Left renal cortex interstitium (tissue), 4 donors: Measurements from ENCODE around the gene MTR. TPM values are rescaled to one million over a fixed set of nuclear protein-coding genes. Genes with fewer than 3 reads are reported as not detected.

Experiments used
- DNase-seq, 4 donors: peaks; one replicate each; pipeline ENCODE4 v3.0.0-alpha.2; 2013; ENCODE audit warnings: low read depth in 4 of 4, low spot score in 2 of 4, missing footprints in 1 of 4
- polyA plus RNA-seq, 4 donors: library from polyadenylated mRNA; unstranded; fragments of 120-200 nt; gene quantifications; one replicate each; pipeline ENCODE4 v1.2.1, GENCODE V29; 2013; ENCODE audit not compliant: insufficient read length in 4 of 4

Gene MTR
- polyA plus RNA-seq, 4 donors, result 27.7 to 43.5 (median 37.6) TPM

- no peak for DNase-seq
Measured at GRCh38 chr1:236773919-236774318, 21.2 kb upstream of the MTR start.

GRCh38 chr1:236774926-236775325, 20.2 kb upstream of the MTR start:
- no peak for DNase-seq

GRCh38 chr1:236779312-236779711, 15.8 kb upstream of the MTR start:
- DNase-seq, result no peak

- DNase-seq, result no peak
Measured at GRCh38 chr1:236785477-236785876, 9.6 kb upstream of the MTR start.

GRCh38 chr1:236786453-236786852, 8.6 kb upstream of the MTR start:
- no peak for DNase-seq

- peak in 1 of 4 donors; percentile 5 for DNase-seq
Measured at GRCh38 chr1:236794585-236795034, 482 bp upstream of the MTR start.

GRCh38 chr1:236795757-236796667, 920 bp downstream of the MTR start:
- peak in 3 of 4 donors; percentile 11 to 49 (median 27) for DNase-seq

- DNase-seq, result no peak
Measured at GRCh38 chr1:236799001-236799400, 3.9 kb downstream of the MTR start.

GRCh38 chr1:236800002-236800620, 5.0 kb downstream of the MTR start:
- no peak for DNase-seq

- no peak for DNase-seq
Measured at GRCh38 chr1:236800623-236801022, 5.5 kb downstream of the MTR start.

GRCh38 chr1:236802264-236802663, 7.2 kb downstream of the MTR start:
- no peak for DNase-seq

GRCh38 chr1:236806634-236807033, 11.5 kb downstream of the MTR start:
- DNase-seq, result no peak

- no peak for DNase-seq
Measured at GRCh38 chr1:236808005-236808404, 12.9 kb downstream of the MTR start.

- no peak for DNase-seq
Measured at GRCh38 chr1:236808564-236809130, 13.6 kb downstream of the MTR start.

- no peak for DNase-seq
Measured at GRCh38 chr1:236809148-236809547, 14.1 kb downstream of the MTR start.

- DNase-seq, result no peak
Measured at GRCh38 chr1:236810018-236810417, 14.9 kb downstream of the MTR start.

GRCh38 chr1:236812334-236813030, 17.4 kb downstream of the MTR start:
- DNase-seq, result no peak

GRCh38 chr1:236815941-236816340, 20.8 kb downstream of the MTR start:
- no peak for DNase-seq

- DNase-seq, result no peak
Measured at GRCh38 chr1:236819856-236820255, 24.8 kb downstream of the MTR start.

GRCh38 chr1:236821091-236821627, 26.1 kb downstream of the MTR start:
- DNase-seq, result no peak

- no peak for DNase-seq
Measured at GRCh38 chr1:236823559-236823958, 28.5 kb downstream of the MTR start.
